GM13977 (cell line): ENCODE measurements around the gene EMC10.
"Not testable (repeated sequence)": the region's sequence is repeated elsewhere in the genome, so short reads cannot be mapped to it uniquely, and the experiment has no call there.

Experiments used
- DNase-seq: peaks from one replicate; pipeline ENCODE4 v3.0.0; 2012; ENCODE audit warnings: low spot score
- in situ Hi-C: fragments of 300-500 bp; cut with MboI; formaldehyde crosslinking; loops from one replicate; pipeline ENCODE4 v1.12.0; 2022; ENCODE audit warnings: low sequenced_read_pairs, low pct_unique_long_range_greater_than_20kb, mixed read lengths, inconsistent platforms; ENCODE audit not compliant: unreplicated experiment
- TF ChIP-seq, protein P1 (sequence below): IDR thresholded peaks from 2 replicates; pipeline ENCODE4 v1.5.1; 2012; ENCODE audit warnings: mild to moderate bottlenecking, control low read depth; ENCODE audit not compliant: insufficient read depth; ENCODE audit errors: extremely low read depth, missing control alignments

EMC10 gene

DNA sequence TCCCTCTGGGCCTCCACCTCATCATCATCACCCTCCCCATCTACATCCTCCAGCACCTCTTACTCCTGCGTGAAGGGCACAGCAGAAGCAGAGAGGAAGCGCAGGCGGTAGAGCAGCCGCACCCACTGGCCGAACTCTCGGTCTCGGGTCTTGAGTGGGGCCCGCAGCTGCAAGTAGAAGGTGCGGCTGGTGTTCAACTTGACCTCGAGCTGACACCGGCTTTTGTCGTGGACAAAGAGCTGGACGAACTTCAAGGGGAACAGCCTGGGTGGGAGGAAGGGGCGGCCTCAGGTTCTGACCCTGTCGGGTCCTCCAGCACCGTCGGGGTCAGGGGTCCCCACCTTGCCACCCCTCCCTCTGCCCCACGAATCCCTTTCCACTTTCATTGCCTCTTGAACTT, 8.7 kb upstream of the EMC10 start:
- in situ Hi-C loops = no loop called here
- TF ChIP-seq, protein P1, sequence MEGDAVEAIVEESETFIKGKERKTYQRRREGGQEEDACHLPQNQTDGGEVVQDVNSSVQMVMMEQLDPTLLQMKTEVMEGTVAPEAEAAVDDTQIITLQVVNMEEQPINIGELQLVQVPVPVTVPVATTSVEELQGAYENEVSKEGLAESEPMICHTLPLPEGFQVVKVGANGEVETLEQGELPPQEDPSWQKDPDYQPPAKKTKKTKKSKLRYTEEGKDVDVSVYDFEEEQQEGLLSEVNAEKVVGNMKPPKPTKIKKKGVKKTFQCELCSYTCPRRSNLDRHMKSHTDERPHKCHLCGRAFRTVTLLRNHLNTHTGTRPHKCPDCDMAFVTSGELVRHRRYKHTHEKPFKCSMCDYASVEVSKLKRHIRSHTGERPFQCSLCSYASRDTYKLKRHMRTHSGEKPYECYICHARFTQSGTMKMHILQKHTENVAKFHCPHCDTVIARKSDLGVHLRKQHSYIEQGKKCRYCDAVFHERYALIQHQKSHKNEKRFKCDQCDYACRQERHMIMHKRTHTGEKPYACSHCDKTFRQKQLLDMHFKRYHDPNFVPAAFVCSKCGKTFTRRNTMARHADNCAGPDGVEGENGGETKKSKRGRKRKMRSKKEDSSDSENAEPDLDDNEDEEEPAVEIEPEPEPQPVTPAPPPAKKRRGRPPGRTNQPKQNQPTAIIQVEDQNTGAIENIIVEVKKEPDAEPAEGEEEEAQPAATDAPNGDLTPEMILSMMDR = no peak

DNA sequence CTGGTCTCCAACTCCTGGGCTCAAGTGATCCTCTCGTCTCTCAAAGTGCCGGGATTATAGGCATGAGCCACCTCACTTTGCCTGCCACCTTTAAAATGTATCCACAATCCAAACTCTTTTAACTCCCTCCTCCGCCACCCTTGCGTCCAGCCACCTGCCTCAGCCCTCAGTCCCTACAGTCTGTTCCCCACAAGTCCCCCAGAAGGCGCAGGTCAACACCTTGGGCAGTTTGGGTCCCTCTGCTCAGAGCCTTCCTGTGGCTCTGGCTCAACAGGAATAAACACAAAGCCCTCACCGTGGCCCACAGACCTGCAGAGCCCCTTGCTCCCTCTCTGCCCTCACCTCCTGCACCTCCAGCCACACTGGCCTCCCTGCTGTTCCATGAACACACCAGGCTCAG, 7.5 kb upstream of the EMC10 start:
- in situ Hi-C loops = no loop called here
- no peak for DNase-seq
- TF ChIP-seq, protein P1 = no peak

More for the DNA sequence above, 8.7 kb upstream of the EMC10 start:
- DNase-seq = no peak

DNA sequence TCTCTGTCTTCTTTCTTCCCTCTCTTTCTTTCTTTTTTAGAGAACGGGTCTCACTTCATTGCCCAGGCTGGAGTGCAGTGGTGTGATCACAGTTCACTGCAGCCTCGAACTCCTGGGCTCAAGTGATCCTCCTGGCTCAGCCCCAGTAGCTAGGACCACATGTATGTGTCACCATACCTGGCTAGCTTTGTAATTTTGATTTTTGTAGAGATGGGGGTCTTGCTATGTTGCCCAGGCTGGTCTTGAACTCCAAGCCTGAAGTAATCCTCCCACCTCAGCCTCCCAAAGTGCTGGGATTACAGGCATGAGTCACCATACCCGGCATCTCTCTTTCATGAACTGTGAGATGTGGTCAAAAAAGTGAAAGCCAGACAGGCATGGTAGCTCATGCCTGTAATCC, 3.0 kb upstream of the EMC10 start:
- DNase-seq, in situ Hi-C loops: not testable (repeated sequence)

DNA sequence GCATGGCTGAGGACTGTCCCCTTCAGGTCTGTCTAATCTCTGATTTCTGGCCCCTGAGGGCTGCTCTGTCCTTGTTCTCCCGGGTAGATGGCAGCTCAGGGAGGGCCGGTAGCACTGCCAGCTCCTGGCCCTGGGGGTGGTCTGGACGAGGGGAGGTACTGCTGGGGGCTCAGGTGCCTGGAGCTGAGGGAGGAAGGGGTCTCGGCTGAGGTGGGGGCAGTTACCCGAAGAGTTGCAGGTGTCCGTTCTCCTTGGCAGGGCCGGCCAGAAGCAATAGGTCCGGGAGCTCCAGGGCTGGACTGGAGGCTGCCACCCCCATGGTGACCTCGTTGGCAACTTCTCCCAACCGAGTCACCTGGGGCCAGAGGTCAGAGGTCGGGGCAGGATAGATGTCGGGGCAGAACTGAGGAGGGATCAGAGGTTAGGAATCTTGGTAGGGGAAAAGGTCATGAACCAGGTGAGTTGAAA, 1.2 kb upstream of the EMC10 start:
- DNase-seq = no peak
- TF ChIP-seq, protein P1 = no peak
- in situ Hi-C loops = no loop called here

DNA sequence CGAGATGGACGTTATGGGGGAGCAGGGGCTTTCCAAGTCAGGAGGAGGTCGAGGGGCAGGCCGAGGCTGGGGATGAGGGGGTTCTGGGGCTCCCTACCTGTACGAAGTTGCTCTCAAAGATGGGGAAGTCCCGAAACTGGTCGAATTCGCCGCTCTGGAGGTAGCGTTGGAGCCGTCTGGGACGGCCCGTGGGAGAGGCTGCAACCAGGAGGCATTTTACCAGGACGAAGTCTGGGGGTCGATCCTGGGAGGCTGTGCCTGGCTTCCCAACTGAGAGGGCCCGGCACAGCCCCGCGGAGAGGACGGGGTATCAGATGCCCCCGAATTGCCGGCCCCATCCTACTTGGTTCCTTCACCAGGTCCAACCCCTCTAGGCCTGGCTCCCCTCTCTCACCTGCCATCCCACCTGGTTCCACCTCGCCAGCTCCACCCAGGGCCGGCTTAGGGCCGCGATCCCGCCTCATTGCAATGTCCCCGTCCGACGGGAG, 527 bp upstream of the EMC10 start:
- DNase-seq = no peak
- TF ChIP-seq, protein P1 = no peak
- in situ Hi-C loops = no loop called here

DNA sequence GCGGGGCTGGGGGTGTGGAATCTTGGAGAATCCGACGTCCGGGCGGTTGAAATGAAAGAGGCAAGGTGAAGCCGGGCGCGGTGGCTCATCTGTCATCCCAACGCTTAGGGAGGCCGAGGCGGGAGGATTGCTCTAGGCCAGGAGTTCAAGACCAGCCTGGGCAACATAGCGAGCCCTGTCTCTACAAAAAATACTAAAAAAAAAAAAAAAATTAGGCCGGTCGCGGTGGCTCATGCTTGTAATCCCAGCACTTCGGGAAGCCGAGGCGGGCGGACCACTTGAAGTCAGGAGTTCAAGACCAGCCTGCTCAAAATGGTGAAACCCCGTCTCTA, 566 bp downstream of the EMC10 start:
- in situ Hi-C loops = no loop called here
- DNase-seq = no peak
- TF ChIP-seq, protein P1 = no peak

DNA sequence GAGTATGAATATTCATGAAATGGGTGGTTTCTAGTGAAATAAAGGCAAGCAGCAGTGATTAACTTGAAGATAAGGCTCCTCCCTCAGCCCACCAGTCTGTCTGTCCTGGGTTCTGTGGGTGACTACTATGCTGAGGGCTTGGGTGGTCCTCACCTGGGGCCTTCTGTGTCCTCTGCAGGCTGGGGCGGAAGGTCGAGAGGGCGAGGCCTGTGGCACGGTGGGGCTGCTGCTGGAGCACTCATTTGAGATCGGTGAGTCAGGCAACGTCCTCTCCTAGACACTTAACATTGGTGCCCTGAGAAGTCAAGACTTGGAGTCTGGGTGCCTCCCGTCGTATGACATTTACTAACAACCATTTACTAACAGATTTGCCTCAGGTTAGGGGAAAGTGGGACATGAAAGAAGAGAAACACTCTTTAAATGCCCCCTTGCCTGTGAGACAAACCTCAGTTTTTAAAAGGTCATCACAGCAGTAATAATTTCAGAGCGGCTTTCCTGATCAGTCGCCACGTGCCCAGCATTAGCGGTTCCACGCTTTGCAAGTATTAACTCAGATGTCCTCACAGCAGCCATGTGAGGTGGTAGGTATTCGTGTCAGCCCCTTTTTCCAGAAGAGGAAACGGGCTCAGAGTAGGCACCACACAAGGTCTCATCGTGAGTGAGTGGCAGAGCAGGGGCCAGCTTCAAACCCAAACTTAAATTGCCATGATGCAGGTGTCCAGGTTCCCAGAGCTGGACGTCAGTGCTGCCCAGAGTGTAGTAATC, 1.6 kb downstream of the EMC10 start:
- no peak for DNase-seq
- in situ Hi-C loops = no loop called here
- TF ChIP-seq, protein P1 = no peak
